H1 (cell line): ENCODE data around the gene INTS1. TPM values are rescaled to one million over a fixed set of nuclear protein-coding genes. Genes with fewer than 3 reads are reported as not detected.

ENCODE experiments used
- CTCF ChIA-PET: fragments of 300-600 bp; sonication (Branson Sonifier 250); formaldehyde crosslinking; loops from one replicate; lab custom pipeline; 2021; ENCODE audit not compliant: partially characterized antibody; lab: Charles Lee
- POLR2A ChIA-PET: fragments of 300-600 bp; sonication (Branson Sonifier 250); formaldehyde crosslinking; loops from one replicate; lab custom pipeline; 2021; ENCODE audit warnings: inconsistent platforms; ENCODE audit not compliant: partially characterized antibody; lab: Charles Lee
- DNase-seq, 2 experiments: peaks; one replicate each; pipeline versions ENCODE4 v3.0.0 to v3.0.0-alpha.2; 2010 to 2022; ENCODE audit warnings: low spot score in 2 of 2, low read depth in 1 of 2, mixed read lengths in 1 of 2
- FAIRE-seq: peaks from 2 replicates; lab custom pipeline; 2011; peaks lifted over from hg19 to GRCh38; lab: Jason Lieb, UNC
- H2AFZ ChIP-seq: 2 replicates; pipeline ENCODE4 v1.8.1; 2012; ENCODE audit warnings: low read length, inconsistent platforms
- H2AK5ac ChIP-seq: 2 replicates; pipeline ENCODE4 v1.6.1; 2013; ENCODE audit warnings: low read depth, low read length
- H2BK120ac ChIP-seq: replicated peaks from 2 replicates; pipeline ENCODE3; 2013; ENCODE audit warnings: low read depth, low read length, inconsistent platforms
- H2BK12ac ChIP-seq: 2 replicates; pipeline ENCODE4 v1.6.1; 2013; ENCODE audit warnings: low read depth, low read length
- H2BK15ac ChIP-seq: 2 replicates; pipeline ENCODE4 v1.6.1; 2013; ENCODE audit warnings: low read length
- H2BK20ac ChIP-seq: 2 replicates; pipeline ENCODE4 v1.6.1; 2013; ENCODE audit warnings: low read length
- H2BK5ac ChIP-seq: 2 replicates; pipeline ENCODE4 v1.6.1; 2013; ENCODE audit warnings: low read depth, low read length
- H3K14ac ChIP-seq: 2 replicates; pipeline ENCODE4 v1.6.1; 2013; ENCODE audit warnings: inconsistent platforms; ENCODE audit not compliant: insufficient read length
- H3K18ac ChIP-seq: 2 replicates; pipeline ENCODE4 v1.6.1; 2013; ENCODE audit warnings: low read length; ENCODE audit errors: extremely low read depth
- H3K23ac ChIP-seq: 2 replicates; pipeline ENCODE4 v1.6.1; 2013; ENCODE audit warnings: inconsistent platforms; ENCODE audit not compliant: insufficient read length
- H3K23me2 ChIP-seq: 2 replicates; pipeline ENCODE4 v1.6.1; 2013; ENCODE audit warnings: low read depth, low read length
- H3K27ac ChIP-seq: 2 replicates; pipeline ENCODE4 v1.6.1; 2011; ENCODE audit warnings: low read depth, low read length, inconsistent platforms
- H3K27me3 ChIP-seq, 4 experiments: replicated peaks in 1 of 4; 1 replicate in 1 of 4; 2 replicates in 3 of 4; pipeline versions ENCODE4 v1.6.1 to v1.8.1; 2011 to 2013; ENCODE audit warnings: low read length in 3 of 4, mild to moderate bottlenecking in 3 of 4, inconsistent platforms in 2 of 4, mixed read lengths in 2 of 4, moderate library complexity in 1 of 4; ENCODE audit not compliant: control insufficient read depth in 3 of 4, insufficient read depth in 3 of 4; ENCODE audit errors: extremely low read depth in 1 of 4
- H3K36me3 ChIP-seq, 4 experiments: 2 replicates each; pipeline versions ENCODE4 v1.6.1 to v1.8.1; 2011 to 2013; ENCODE audit warnings: mild to moderate bottlenecking in 4 of 4, low read length in 3 of 4, moderate library complexity in 2 of 4, control low read depth in 1 of 4, inconsistent platforms in 1 of 4; ENCODE audit not compliant: insufficient read depth in 4 of 4, control insufficient read depth in 2 of 4
- H3K4ac ChIP-seq: replicated peaks from 2 replicates; pipeline ENCODE3; 2013; ENCODE audit warnings: low read length, low read depth, mixed read lengths, inconsistent platforms; ENCODE audit not compliant: insufficient read length
- H3K4me1 ChIP-seq, 4 experiments: replicated peaks in 1 of 4; 1 replicate in 1 of 4; 2 replicates in 3 of 4; pipeline versions ENCODE4 v1.6.1 to v1.8.1; 2011 to 2013; ENCODE audit warnings: low read length in 3 of 4, inconsistent platforms in 2 of 4, mixed read lengths in 1 of 4; ENCODE audit not compliant: insufficient read depth in 4 of 4, control insufficient read depth in 3 of 4
- H3K4me2 ChIP-seq, 2 experiments: 2 replicates each; pipeline versions ENCODE4 v1.6.1 to v1.8.1; 2011 to 2013; ENCODE audit warnings: low read depth in 2 of 2, low read length in 2 of 2, control low read depth in 1 of 2, inconsistent platforms in 1 of 2, mild to moderate bottlenecking in 1 of 2; ENCODE audit not compliant: insufficient read depth in 1 of 2
- H3K4me3 ChIP-seq, 4 experiments: fragments of 200-600, 300-600 bp in 1 of 4; sonication (generic), shearing (Covaris generic), sonication (Bioruptor Twin) in 1 of 4; 2 replicates each; pipeline versions ENCODE4 v1.5.1 to v1.8.1; 2011 to 2016; ENCODE audit warnings: low read length in 4 of 4, low read depth in 3 of 4, control low read depth in 2 of 4, inconsistent platforms in 2 of 4, mild to moderate bottlenecking in 2 of 4, mixed read lengths in 1 of 4, moderate library complexity in 1 of 4; ENCODE audit not compliant: insufficient read depth in 2 of 4; ENCODE audit errors: extremely low read depth in 1 of 4
- H3K56ac ChIP-seq: replicated peaks from 2 replicates; pipeline ENCODE3; 2013; ENCODE audit warnings: low read depth, mild to moderate bottlenecking, mixed read lengths, low read length, inconsistent platforms; ENCODE audit not compliant: insufficient read length
- H3K79me1 ChIP-seq: 2 replicates; pipeline ENCODE4 v1.6.1; 2013; ENCODE audit warnings: low read depth, low read length, control low read depth
- H3K79me2 ChIP-seq, 2 experiments: 2 replicates each; pipeline versions ENCODE4 v1.6.1 to v1.8.1; 2012 to 2013; ENCODE audit warnings: low read length in 2 of 2, mild to moderate bottlenecking in 2 of 2, inconsistent platforms in 1 of 2; ENCODE audit not compliant: insufficient read depth in 2 of 2, control insufficient read depth in 1 of 2
- H3K9ac ChIP-seq, 4 experiments: replicated peaks in 1 of 4; 1 replicate in 1 of 4; 2 replicates in 3 of 4; pipeline versions ENCODE4 v1.6.1 to v1.8.1; 2011 to 2013; ENCODE audit warnings: low read depth in 3 of 4, low read length in 3 of 4, control low read depth in 2 of 4, mild to moderate bottlenecking in 2 of 4, moderate library complexity in 2 of 4, inconsistent platforms in 1 of 4; ENCODE audit errors: extremely low read depth in 1 of 4
- H3K9me3 ChIP-seq, 2 experiments: 2 replicates each; pipeline versions ENCODE4 v1.6.1 to v1.8.1; 2012 to 2013; ENCODE audit warnings: mild to moderate bottlenecking in 2 of 2, moderate library complexity in 2 of 2, control low read depth in 1 of 2, inconsistent platforms in 1 of 2, low read depth in 1 of 2, low read length in 1 of 2, mixed read lengths in 1 of 2; ENCODE audit not compliant: insufficient read depth in 2 of 2
- H4K20me1 ChIP-seq, 2 experiments: replicated peaks in 1 of 2; 2 replicates each; pipeline versions ENCODE3 to v1.8.1; 2011 to 2013; ENCODE audit warnings: inconsistent platforms in 2 of 2, low read length in 2 of 2, mild to moderate bottlenecking in 1 of 2; ENCODE audit not compliant: insufficient read depth in 2 of 2, control insufficient read depth in 1 of 2
- H4K5ac ChIP-seq: 2 replicates; pipeline ENCODE4 v1.6.1; 2013; ENCODE audit warnings: low read length, low read depth, mixed read lengths, inconsistent platforms; ENCODE audit not compliant: insufficient read length
- H4K8ac ChIP-seq: 2 replicates; pipeline ENCODE4 v1.8.0; 2013; ENCODE audit warnings: mild to moderate bottlenecking, moderate library complexity, low read length, inconsistent platforms; ENCODE audit not compliant: insufficient read depth; ENCODE audit errors: extremely low read depth
- H4K91ac ChIP-seq: replicated peaks from 2 replicates; pipeline ENCODE3; 2013; ENCODE audit warnings: low read length, mixed read lengths, inconsistent platforms; ENCODE audit not compliant: insufficient read length
- BRCA1 ChIP-seq: IDR thresholded peaks from 2 replicates; pipeline ENCODE4 v1.6.1; 2012; ENCODE audit warnings: low read depth, low read length, improper control_type of control experiment
- CHD2 ChIP-seq: IDR thresholded peaks from 2 replicates; pipeline ENCODE4 v1.6.1; 2012; ENCODE audit warnings: low read length, improper control_type of control experiment
- CTBP2 ChIP-seq: IDR thresholded peaks from 2 replicates; pipeline ENCODE4 v1.7.0; 2011; ENCODE audit warnings: borderline replicate concordance, mild to moderate bottlenecking, moderate library complexity, mixed read lengths, low read length; ENCODE audit not compliant: insufficient read depth, insufficient read length
- HDAC6 ChIP-seq: IDR thresholded peaks from one replicate; pipeline ENCODE4 v1.7.1; 2012; ENCODE audit warnings: low read depth, mild to moderate bottlenecking, inconsistent platforms, low read length, moderate library complexity
- JUN ChIP-seq: IDR thresholded peaks from 2 replicates; pipeline ENCODE4 v1.6.1; 2011; ENCODE audit warnings: low read depth, mild to moderate bottlenecking, improper control_type of control experiment, low read length
- KDM4A ChIP-seq: IDR thresholded peaks from one replicate; pipeline ENCODE4 v1.7.1; 2012; ENCODE audit warnings: low read depth, mild to moderate bottlenecking, moderate library complexity, low read length, inconsistent platforms; ENCODE audit not compliant: severe bottlenecking
- POLR2A ChIP-seq, 2 experiments: IDR thresholded peaks; 1 replicate in 1 of 2; 2 replicates in 1 of 2; pipeline ENCODE4 v1.6.1; 2011; ENCODE audit warnings: low read depth in 2 of 2, low read length in 2 of 2, mild to moderate bottlenecking in 2 of 2; ENCODE audit errors: control extremely low read depth in 1 of 2
- SUZ12 ChIP-seq: fragments of 200-600 bp; sonication (generic); IDR thresholded peaks from 2 replicates; pipeline ENCODE4 v1.6.1; 2012; ENCODE audit warnings: mild to moderate bottlenecking, inconsistent platforms, low read length, moderate library complexity, mixed read lengths
- WGBS, 2 experiments: shearing (Covaris generic) in 1 of 2; methylation state at CpG; one replicate each; pipeline versions ENCODE4 v1.1.6 to v1.1.7; 2013 to 2015; ENCODE audit warnings: low lambda C conversion rate in 2 of 2, mixed read lengths in 2 of 2, inconsistent platforms in 1 of 2, low coverage in 1 of 2, missing lambda C conversion rate in 1 of 2; ENCODE audit not compliant: insufficient replicate concordance in 2 of 2, insufficient coverage in 1 of 2, insufficient read length in 1 of 2; ENCODE audit errors: extremely low coverage in 1 of 2, missing lambda C conversion rate in 1 of 2; 5-methylcytosine and 5-hydroxymethylcytosine counted together
- polyA plus RNA-seq, 7 experiments: library from polyadenylated mRNA; depleted of rRNA in 3 of 7; stranded (reverse) in 5 of 7; unstranded in 2 of 7; fragments of >200 nt in 5 of 7; fragments of 200-250 nt in 2 of 7; gene quantifications; 1 replicate in 5 of 7; 2 replicates in 1 of 7; 4 replicates in 1 of 7; pipeline versions ENCODE4 v1.2.1 to v1.2.3, GENCODE V29; 2011 to 2013; ENCODE audit warnings: missing spikeins in 2 of 7, mixed read lengths in 2 of 7
- total RNA-seq: library from RNA; stranded (reverse); fragmentation: NEBNext Ultra II Directional; extraction: Animal tissue kit (Norgen Biotek cat#: 25700); gene quantifications from 2 replicates; pipeline ENCODE4 v1.2.1, GENCODE V29; 2021
- TF ChIP-seq, protein P1 (sequence below): IDR thresholded peaks from 2 replicates; pipeline ENCODE4 v1.6.1; 2012; ENCODE audit warnings: inconsistent platforms

The INTS1 gene
- total and polyA plus RNA-seq, 2 of the 8 experiments (the other 6 are each of a cell fraction or from before 2014, with no cell fraction given) = 76.9 to 104 TPM

DNA sequence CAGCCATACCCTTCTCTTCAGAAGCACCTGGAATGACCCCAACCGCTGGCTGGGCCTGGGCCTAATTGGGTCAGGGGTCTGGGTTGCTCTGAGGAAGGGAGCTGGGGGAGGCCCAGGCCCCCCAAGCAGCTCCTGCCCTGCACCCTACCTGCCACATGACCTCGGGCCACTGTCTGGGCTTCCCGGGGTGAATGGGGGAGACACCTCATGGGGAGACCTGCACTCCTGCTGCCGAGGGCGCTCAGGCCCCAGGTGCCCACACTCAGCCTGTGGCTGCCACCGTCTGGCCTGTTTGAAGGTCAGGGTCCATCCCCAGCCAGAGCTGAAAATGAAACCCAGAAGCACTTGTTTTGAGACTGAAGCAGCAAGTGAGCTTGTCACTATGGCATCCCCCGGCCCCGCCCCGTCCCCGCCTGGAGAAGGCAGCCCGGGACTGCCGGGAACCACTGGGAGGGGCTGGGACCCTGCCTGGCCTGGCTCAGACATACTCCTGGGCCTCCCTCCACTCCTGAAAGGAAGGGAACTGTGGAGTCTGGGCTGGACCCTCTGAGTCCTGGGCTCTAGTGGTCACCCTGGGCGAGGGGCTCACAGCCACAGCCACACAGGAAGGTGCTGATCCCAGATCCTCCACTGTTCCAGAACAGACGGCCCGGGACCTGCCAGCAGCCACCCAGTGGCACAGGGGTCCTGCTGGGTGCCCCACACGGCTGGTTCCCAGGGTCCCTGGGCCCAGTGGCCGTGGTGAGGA lies 37.5 kb downstream of the INTS1 start:
- H3K9me3 ChIP-seq = no peaks in the 10 kb centered on the region
- 80% methylated on average over 12 of the region's 17 CpGs; no CpG with 5 or more reads in 1 of the 2 experiments for WGBS, 2 experiments
- H4K91ac ChIP-seq = no peak overlapping the region
- H3K4me1 ChIP-seq = no peaks in the 10 kb centered on the region; a peak in 2 of 7 replicates
- no peaks in the 10 kb centered on the region for H3K23me2 ChIP-seq
- H2BK12ac ChIP-seq = no peak overlapping the region
- no peak overlapping the region for H2BK15ac ChIP-seq
- 0 out of 2 replicates have a peak overlapping the region, but pooled peaks have one; percentile 15 for H3K27ac ChIP-seq
- H2BK5ac ChIP-seq = no peak overlapping the region
- H2AK5ac ChIP-seq = no peak overlapping the region
- no peak overlapping the region for H3K9ac ChIP-seq
- H4K20me1 ChIP-seq = no peaks in the 10 kb centered on the region
- no peak overlapping the region for H3K14ac ChIP-seq
- H3K79me1 ChIP-seq = no peaks in the 10 kb centered on the region
- no peak overlapping the region for H3K4me2 ChIP-seq
- no peak overlapping the region for H3K4ac ChIP-seq
- H2BK20ac ChIP-seq = no peak overlapping the region
- DNase-seq (peak in 1 of 2 experiments; percentile 81), FAIRE-seq (no peak)
- H3K23ac ChIP-seq = no peak overlapping the region
- H4K5ac ChIP-seq = no peak overlapping the region
- ChIA-PET POLR2A (interaction anchor here (0.6 to 2.4 kb wide), 11 partner anchors 9 to 381 kb away, joined by 3 to 11 read pairs (median 4); no protein-coding TSS in a partner anchor), CTCF (interaction anchor here (0.6 to 2.6 kb wide), 6 partner anchors 8 to 90 kb away, joined by 3 to 14 read pairs (median 3); no protein-coding TSS in a partner anchor)
- no peaks in the 10 kb centered on the region for H3K79me2 ChIP-seq
- H3K36me3 ChIP-seq = peaks cover 0 to 23% (median 5%) of the 10 kb centered on the region in 4 experiments; a peak in 4 of 8 replicates
- H3K56ac ChIP-seq = peak overlapping the region; percentile 6
- H4K8ac ChIP-seq = peak overlapping the region; percentile 74
- no peak overlapping the region for H2AFZ ChIP-seq
- no peak overlapping the region; the same call in 1 of the 2 replicates for H3K18ac ChIP-seq
- no peak overlapping the region for H3K4me3 ChIP-seq
- no peak overlapping the region for H2BK120ac ChIP-seq
- TF ChIP-seq POLR2A (IDR thresholded peaks at IDR 0.05; ENCODE audit: control extremely low read depth in 1 of 2, low read depth in 2 of 2, low read length in 2 of 2) (peak in 1 of 2 experiments; percentile 21; a peak in 1 of 3 replicates), JUN (no peak), SUZ12 (no peak), CTBP2 (no peak), CHD2 (no peak), KDM4A (no peak), BRCA1 (no peak), HDAC6 (no peak)
- TF ChIP-seq, protein P1, sequence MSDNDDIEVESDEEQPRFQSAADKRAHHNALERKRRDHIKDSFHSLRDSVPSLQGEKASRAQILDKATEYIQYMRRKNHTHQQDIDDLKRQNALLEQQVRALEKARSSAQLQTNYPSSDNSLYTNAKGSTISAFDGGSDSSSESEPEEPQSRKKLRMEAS = no peak
- no peaks in the 10 kb centered on the region for H3K27me3 ChIP-seq
